ENCODE data around the gene PALD1.
A peak's percentile ranks its signal among the peaks of the same experiment; 100 is the strongest.

Gene PALD1

DNA sequence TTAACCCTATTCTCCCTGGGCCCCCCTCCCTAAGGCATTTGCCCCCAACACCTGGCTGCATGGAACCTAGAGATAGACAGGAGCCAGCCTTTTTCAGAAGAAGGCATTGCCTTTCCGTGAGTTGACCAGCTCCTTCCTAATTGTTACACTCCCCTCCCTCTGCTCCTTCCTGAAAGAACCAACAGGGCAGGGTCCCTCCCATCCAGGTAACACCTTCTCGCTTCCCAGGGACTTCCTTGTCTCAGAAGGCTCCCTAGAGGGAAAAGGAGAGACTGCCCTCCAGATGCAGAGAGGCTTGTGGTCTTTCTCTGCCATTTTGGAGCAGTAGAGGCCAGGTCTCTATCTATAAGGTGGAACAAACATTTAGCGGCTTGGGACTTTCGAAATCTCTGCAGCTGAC, 31.9 kb downstream of the PALD1 start:
- no peak for DNase-seq (ENCODE audit: low read depth)
- H3K4me3 ChIP-seq (ENCODE audit: low read depth, low read length): no peak overlapping the region
- no peak for TF ChIP-seq CTCF (IDR thresholded peaks at IDR 0.05; ENCODE audit: low read depth, low read length, missing control alignments)
- in situ Hi-C loops (cut with HindIII; ENCODE audit: low sequenced_read_pairs): no loop called here

DNA sequence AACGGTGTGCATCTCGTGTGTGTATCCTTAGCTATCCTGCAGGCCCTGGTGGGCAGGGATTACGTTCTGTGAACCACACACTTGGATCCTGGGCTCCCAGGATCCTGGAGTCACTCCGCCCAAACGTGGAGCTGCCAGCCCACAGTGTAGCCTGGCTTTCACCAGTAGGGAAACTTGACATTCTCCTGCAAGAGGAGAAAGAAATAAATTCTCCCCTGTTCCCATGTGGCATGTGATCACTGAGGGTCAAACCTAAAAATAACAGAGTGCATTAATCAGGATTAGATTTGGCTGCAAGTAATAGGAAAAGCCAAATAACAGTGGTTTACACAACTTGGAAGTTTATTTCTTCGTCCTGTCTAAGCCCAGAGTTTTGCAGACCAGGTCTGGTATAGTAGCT, 32.3 kb downstream of the PALD1 start:
- TF ChIP-seq CTCF (IDR thresholded peaks at IDR 0.05; ENCODE audit: low read depth, low read length, missing control alignments): no peak
- H3K4me3 ChIP-seq (ENCODE audit: low read depth, low read length): no peak overlapping the region
- in situ Hi-C loops (cut with HindIII; ENCODE audit: low sequenced_read_pairs): no loop called here
- DNase-seq (ENCODE audit: low read depth): no peak

DNA sequence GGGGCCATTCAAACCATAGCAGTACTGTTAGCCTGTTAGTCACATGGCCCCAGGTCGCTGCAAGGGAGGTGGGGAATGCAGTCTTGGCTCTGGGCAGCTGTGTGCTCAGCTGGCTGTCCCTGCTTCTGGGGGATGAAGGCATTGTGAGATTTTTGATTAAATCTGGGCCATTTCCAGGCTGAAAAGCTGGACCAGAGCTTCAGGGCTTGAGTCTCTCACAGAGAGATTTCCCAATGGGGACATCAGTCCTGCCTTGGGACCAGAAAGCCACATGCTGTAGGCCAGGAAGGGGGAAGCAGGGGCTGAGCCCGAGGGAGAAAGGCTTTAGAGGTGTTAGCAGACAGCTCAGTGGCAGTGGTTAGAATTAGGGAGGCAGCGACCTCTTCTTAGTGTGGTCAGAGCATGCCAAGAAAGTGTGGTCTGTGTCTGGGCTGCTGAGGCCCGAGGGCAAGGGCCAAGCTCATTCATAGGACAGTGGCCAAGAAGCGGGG, 33.6 kb downstream of the PALD1 start:
- TF ChIP-seq CTCF (IDR thresholded peaks at IDR 0.05; ENCODE audit: low read depth, low read length, missing control alignments): no peak
- no peak overlapping the region for H3K4me3 ChIP-seq (ENCODE audit: low read depth, low read length)
- DNase-seq (ENCODE audit: low read depth): peak; percentile 28
- in situ Hi-C loops (cut with HindIII; ENCODE audit: low sequenced_read_pairs): no loop called here

GRCh38 chr10:70513848-70514309, 35.3 kb downstream of the PALD1 start:
- H3K4me3 ChIP-seq (ENCODE audit: low read depth, low read length): no peak overlapping the region
- DNase-seq (ENCODE audit: low read depth): no peak
- in situ Hi-C loops (cut with HindIII; ENCODE audit: low sequenced_read_pairs): no loop called here
- no peak for TF ChIP-seq CTCF (IDR thresholded peaks at IDR 0.05; ENCODE audit: low read depth, low read length, missing control alignments)

GRCh38 chr10:70514591-70514990, 36.0 kb downstream of the PALD1 start:
- TF ChIP-seq CTCF (IDR thresholded peaks at IDR 0.05; ENCODE audit: low read depth, low read length, missing control alignments): no peak
- no peak for DNase-seq (ENCODE audit: low read depth)
- in situ Hi-C loops (cut with HindIII; ENCODE audit: low sequenced_read_pairs): no loop called here
- no peak overlapping the region for H3K4me3 ChIP-seq (ENCODE audit: low read depth, low read length)

DNA sequence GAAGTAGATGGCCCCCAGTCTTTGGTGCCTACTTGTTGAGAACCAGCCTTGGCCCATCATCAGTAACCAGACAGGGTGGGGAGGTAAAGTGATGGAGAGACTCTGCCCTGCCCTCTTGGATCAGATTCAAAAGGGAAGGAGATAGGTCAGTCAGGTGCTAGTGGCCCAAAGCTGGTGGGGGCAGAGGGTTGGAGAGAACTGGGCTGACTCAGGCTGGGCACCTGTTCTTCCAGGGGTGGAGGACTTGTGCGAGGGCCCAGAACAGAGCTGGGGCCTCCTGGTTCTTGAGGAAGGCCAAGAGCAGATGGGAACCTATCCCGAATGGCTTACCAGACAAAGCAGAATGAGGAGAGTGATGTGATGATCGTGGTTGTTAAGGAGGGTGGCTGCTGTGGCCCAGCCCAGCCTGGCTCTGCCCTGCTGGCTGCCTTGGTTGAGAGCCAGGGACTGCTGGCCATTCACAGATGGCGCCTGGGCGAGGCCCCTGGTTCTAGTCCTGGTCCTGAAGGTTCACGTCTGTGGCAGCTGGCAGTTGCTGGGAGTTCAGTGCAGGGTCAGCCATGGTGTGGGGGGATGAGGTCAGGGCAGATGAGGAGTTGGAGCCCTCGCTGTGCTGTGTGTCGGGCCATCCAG, 36.6 kb downstream of the PALD1 start:
- TF ChIP-seq CTCF (IDR thresholded peaks at IDR 0.05; ENCODE audit: low read depth, low read length, missing control alignments): no peak
- H3K4me3 ChIP-seq (ENCODE audit: low read depth, low read length): no peak overlapping the region
- no peak for DNase-seq (ENCODE audit: low read depth)
- in situ Hi-C loops (cut with HindIII; ENCODE audit: low sequenced_read_pairs): no loop called here

Data from astrocyte of the cerebellum (primary cell).